GM12892 (cell line): ENCODE data around the gene PPP1R3G.

Source experiments
- POLR2A ChIP-seq: IDR thresholded peaks from 2 replicates; pipeline ENCODE4 v1.6.1; 2011; ENCODE audit warnings: low read depth, low read length, control low read depth
- TAF1 ChIP-seq: IDR thresholded peaks from 2 replicates; pipeline ENCODE4 v1.6.1; 2011; ENCODE audit warnings: low read depth, mild to moderate bottlenecking, control low read depth, low read length, borderline replicate concordance

- TF ChIP-seq POLR2A (no peak), TAF1 (no peak)
These were observed 9.2 kb downstream of the PPP1R3G start for GRCh38 chr6:5094327-5094726.
